GM12865 (cell line): ENCODE measurements around the gene TCF12.

Experiments used
- DNase-seq: peaks from one replicate; pipeline ENCODE4 v3.0.0; 2010; ENCODE audit warnings: low read depth
- H3K4me3 ChIP-seq: 2 replicates; pipeline ENCODE4 v1.5.1; 2011; ENCODE audit warnings: mild to moderate bottlenecking, low read depth, low read length, control low read depth
- CTCF ChIP-seq: IDR thresholded peaks from 2 replicates; pipeline ENCODE4 v1.5.1; 2011; ENCODE audit warnings: low read length, control low read depth, low read depth, inconsistent platforms; ENCODE audit not compliant: insufficient read depth; ENCODE audit errors: missing control alignments

Gene TCF12

GRCh38 chr15:56978898-56979662 is 60.6 kb downstream of the TCF12 start:
- no peak for DNase-seq
- TF ChIP-seq CTCF, result no peak
- no peak overlapping the region for H3K4me3 ChIP-seq

GRCh38 chr15:56980473-56980872 is 62.0 kb downstream of the TCF12 start:
- no peak overlapping the region for H3K4me3 ChIP-seq
- no peak for DNase-seq
- no peak for TF ChIP-seq CTCF

GRCh38 chr15:56981160-56981559 is 62.7 kb downstream of the TCF12 start:
- DNase-seq, result no peak
- no peak for TF ChIP-seq CTCF
- H3K4me3 ChIP-seq, result no peak overlapping the region

GRCh38 chr15:56982987-56983386 is 64.5 kb downstream of the TCF12 start:
- no peak for DNase-seq
- no peak for TF ChIP-seq CTCF

GRCh38 chr15:56984681-56985481 is 66.4 kb downstream of the TCF12 start:
- no peak overlapping the region for H3K4me3 ChIP-seq
- TF ChIP-seq CTCF, result no peak
- no peak for DNase-seq

More at GRCh38 chr15:56982987-56983386, 64.5 kb downstream of the TCF12 start:
- no peak overlapping the region for H3K4me3 ChIP-seq

GRCh38 chr15:56985856-56986255 is 67.4 kb downstream of the TCF12 start:
- TF ChIP-seq CTCF, result no peak
- H3K4me3 ChIP-seq, result no peak overlapping the region
- no peak for DNase-seq
